Neural cell (in vitro differentiated cells): ENCODE measurements around the gene CSF2. TPM values are rescaled to one million over a fixed set of nuclear protein-coding genes. Genes with fewer than 3 reads are reported as not detected.
A peak's percentile ranks its signal among the peaks of the same experiment; 100 is the strongest.

Experiments used
- H2AFZ ChIP-seq: fragments of 200-600, 300-800 bp; sonication (generic), shearing (Covaris generic); 2 replicates; pipeline ENCODE4 v1.6.0; 2014; ENCODE audit warnings: low read depth, mild to moderate bottlenecking, antibody characterized with exemption, low read length, moderate library complexity
- H3F3A ChIP-seq: fragments of 200-600 bp; shearing (Covaris generic); 2 replicates; pipeline ENCODE4 v1.6.1; 2016; ENCODE audit warnings: mild to moderate bottlenecking, moderate library complexity, mixed read lengths, antibody characterized with exemption, low read length; ENCODE audit not compliant: insufficient read depth, poor library complexity, severe bottlenecking
- H3K27ac ChIP-seq: fragments of 200-600, 300-800 bp; sonication (generic), shearing (Covaris generic); 2 replicates; pipeline ENCODE4 v1.5.1; 2014; ENCODE audit warnings: mild to moderate bottlenecking, low read length, moderate library complexity
- H3K27me3 ChIP-seq: fragments of 300-800, 200-600 bp; sonication (generic), shearing (Covaris generic); 2 replicates; pipeline ENCODE4 v1.6.0; 2014; ENCODE audit warnings: mild to moderate bottlenecking, low read depth, low read length, moderate library complexity; ENCODE audit not compliant: insufficient read depth
- H3K36me3 ChIP-seq: fragments of 300-800, 200-600 bp; sonication (generic), shearing (Covaris generic); 2 replicates; pipeline ENCODE4 v1.5.1; 2014; ENCODE audit warnings: mild to moderate bottlenecking, antibody characterized with exemption, low read length, moderate library complexity; ENCODE audit not compliant: insufficient read depth
- H3K4me2 ChIP-seq: fragments of 300-800, 200-600 bp; sonication (generic), shearing (Covaris generic); 2 replicates; pipeline ENCODE4 v1.6.0; 2014; ENCODE audit warnings: mild to moderate bottlenecking, low read length
- H3K4me3 ChIP-seq: fragments of 300-800, 200-600 bp; sonication (generic), shearing (Covaris generic); 2 replicates; pipeline ENCODE4 v1.5.1; 2014; ENCODE audit warnings: mild to moderate bottlenecking, low read length, moderate library complexity
- H3K79me2 ChIP-seq: fragments of 200-600 bp; shearing (Covaris generic); replicated peaks from 2 replicates; pipeline ENCODE4 v1.6.0; 2014; ENCODE audit warnings: mild to moderate bottlenecking, low read length, moderate library complexity; ENCODE audit not compliant: insufficient read depth
- H3K9ac ChIP-seq: fragments of 300-800, 200-600 bp; sonication (generic), shearing (Covaris generic); 2 replicates; pipeline ENCODE4 v1.6.1; 2016; ENCODE audit warnings: mild to moderate bottlenecking, low read length, mixed read lengths
- H3K9me2 ChIP-seq: fragments of 200-600 bp; shearing (Covaris generic); 2 replicates; pipeline ENCODE4 v1.6.1; 2016; ENCODE audit warnings: mild to moderate bottlenecking, low read length, mixed read lengths; ENCODE audit not compliant: insufficient read depth
- H3K9me3 ChIP-seq: fragments of 200-600, 300-800 bp; sonication (generic), shearing (Covaris generic); 2 replicates; pipeline ENCODE4 v1.6.1; 2016; ENCODE audit warnings: mild to moderate bottlenecking, mixed run types, low read length, moderate library complexity, mixed read lengths
- H4K20me1 ChIP-seq: fragments of 200-600 bp; shearing (Covaris generic); 2 replicates; pipeline ENCODE4 v1.6.1; 2016; ENCODE audit warnings: mild to moderate bottlenecking, mixed run types; ENCODE audit not compliant: insufficient read depth
- CTCF ChIP-seq: fragments of 450-650 bp; IDR thresholded peaks from 2 replicates; pipeline ENCODE4 v1.5.1; 2014; ENCODE audit warnings: antibody characterized with exemption, mild to moderate bottlenecking, moderate library complexity; ENCODE audit not compliant: poor library complexity, severe bottlenecking
- EP300 ChIP-seq: fragments of 450-650 bp; conservative IDR thresholded peaks from 2 replicates; pipeline ENCODE4 v1.6.1; 2014; ENCODE audit warnings: antibody characterized with exemption, mild to moderate bottlenecking, moderate library complexity; ENCODE audit not compliant: poor library complexity, severe bottlenecking
- EZH2 ChIP-seq: fragments of 200-600, 300-800 bp; shearing (Covaris generic), sonication (generic); IDR thresholded peaks from 2 replicates; pipeline ENCODE4 v1.6.1; 2014; ENCODE audit warnings: antibody characterized with exemption, low read length, borderline replicate concordance, mild to moderate bottlenecking; ENCODE audit not compliant: insufficient read depth, poor library complexity, severe bottlenecking
- MXI1 ChIP-seq: fragments of 450-650 bp; conservative IDR thresholded peaks from 2 replicates; pipeline ENCODE4 v1.6.1; 2014; ENCODE audit warnings: antibody characterized with exemption, mild to moderate bottlenecking; ENCODE audit not compliant: poor library complexity, severe bottlenecking
- POLR2AphosphoS5 ChIP-seq: IDR thresholded peaks from 2 replicates; pipeline ENCODE4 v1.6.1; 2012
- RAD21 ChIP-seq: fragments of 450-650 bp; conservative IDR thresholded peaks from 2 replicates; pipeline ENCODE4 v1.6.1; 2014; ENCODE audit warnings: antibody characterized with exemption, mild to moderate bottlenecking, moderate library complexity
- REST ChIP-seq: IDR thresholded peaks from 2 replicates; pipeline ENCODE4 v1.6.1; 2012; ENCODE audit warnings: borderline replicate concordance
- SMC3 ChIP-seq: fragments of 450-650 bp; conservative IDR thresholded peaks from 2 replicates; pipeline ENCODE4 v1.6.1; 2014; ENCODE audit warnings: antibody characterized with exemption, mild to moderate bottlenecking, moderate library complexity; ENCODE audit not compliant: poor library complexity
- TAF1 ChIP-seq: IDR thresholded peaks from 2 replicates; pipeline ENCODE4 v1.6.1; 2012; ENCODE audit warnings: low read depth
- polyA plus RNA-seq: library from polyadenylated mRNA; depleted of rRNA; stranded (reverse); fragments of >200 nt; gene quantifications from 2 replicates; pipeline ENCODE4 v1.2.3, GENCODE V29; 2014

The CSF2 gene
- polyA plus RNA-seq, 1 donor from 2014 or later = not detected

DNA sequence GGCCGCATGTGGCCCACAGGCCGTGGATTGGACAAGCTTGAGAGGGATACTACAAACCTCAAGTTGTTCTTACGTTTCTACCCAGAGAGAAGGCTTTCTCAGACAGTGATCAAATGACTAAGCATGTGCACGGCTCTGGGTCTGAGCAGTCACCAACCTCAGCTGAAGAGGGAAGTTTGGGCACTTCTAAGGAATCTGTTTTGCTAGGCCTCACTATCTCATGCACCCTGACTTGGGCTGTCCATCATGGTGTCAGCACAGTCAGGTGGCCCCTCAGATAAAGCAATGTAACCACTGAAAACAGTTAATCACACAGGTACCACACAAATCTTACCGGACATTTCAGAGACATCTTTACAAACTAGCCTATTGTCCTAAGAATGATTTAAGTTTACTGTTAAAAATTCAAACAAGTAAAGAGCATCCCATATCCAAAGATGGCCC lies 24.6 kb downstream of the CSF2 start:
- Histone ChIP-seq H4K20me1 (no peaks in the 10 kb centered on the region), H3F3A (peaks cover 9% of the 10 kb centered on the region), H3K9me3 (no peaks in the 10 kb centered on the region), H2AFZ (no peak overlapping the region), H3K27ac (peak overlapping the region; percentile 89), H3K79me2 (no peaks in the 10 kb centered on the region), H3K36me3 (no peaks in the 10 kb centered on the region), H3K27me3 (no peaks in the 10 kb centered on the region), H3K9me2 (no peaks in the 10 kb centered on the region), H3K4me2 (no peak overlapping the region), H3K4me3 (no peak overlapping the region), H3K9ac (no peak overlapping the region)
- no peak for TF ChIP-seq CTCF
- no peak for TF ChIP-seq REST
- no peak for TF ChIP-seq TAF1
- no peak for TF ChIP-seq EZH2
- no peak for TF ChIP-seq EP300
- TF ChIP-seq POLR2AphosphoS5 = no peak
- no peak for TF ChIP-seq RAD21
- no peak for TF ChIP-seq SMC3
- no peak for TF ChIP-seq MXI1

- TF ChIP-seq EZH2 (no peak), REST (no peak), SMC3 (no peak), MXI1 (no peak), RAD21 (no peak), EP300 (no peak), TAF1 (no peak), POLR2AphosphoS5 (no peak), CTCF (no peak)
- Histone ChIP-seq H2AFZ (no peak overlapping the region), H3K4me2 (no peak overlapping the region), H3K4me3 (peak overlapping the region; percentile 5), H3K9ac (no peak overlapping the region), H3K27me3 (no peaks in the 10 kb centered on the region), H3K9me2 (no peaks in the 10 kb centered on the region), H3K27ac (peak overlapping the region; percentile 89), H3F3A (peaks cover 9% of the 10 kb centered on the region), H3K79me2 (no peaks in the 10 kb centered on the region), H4K20me1 (no peaks in the 10 kb centered on the region), H3K36me3 (no peaks in the 10 kb centered on the region), H3K9me3 (no peaks in the 10 kb centered on the region)
These were observed 25.0 kb downstream of the CSF2 start for GRCh38 chr5:132098621-132099020.
